ENCODE measurements around the gene ECPAS.

DNA sequence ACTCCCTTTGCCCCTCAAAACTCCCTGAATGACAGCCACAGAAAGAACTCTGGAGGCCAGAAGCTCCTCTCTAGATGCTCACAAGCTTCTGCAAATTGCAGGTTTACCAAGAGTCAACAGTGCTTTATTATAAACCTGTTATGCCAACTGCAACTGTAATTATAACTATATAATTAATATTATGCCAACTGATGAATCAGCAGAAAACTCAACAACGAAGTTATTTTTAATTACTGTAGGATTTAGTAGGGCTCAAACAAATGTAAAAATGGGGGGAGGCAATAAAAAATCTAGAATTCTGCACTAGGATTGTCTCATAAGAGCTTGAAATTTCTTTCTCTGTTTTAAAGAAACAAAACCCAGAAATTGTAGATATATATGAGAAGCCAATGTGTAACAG is 117.2 kb downstream of the ECPAS start:
- TF ChIP-seq, protein P1, sequence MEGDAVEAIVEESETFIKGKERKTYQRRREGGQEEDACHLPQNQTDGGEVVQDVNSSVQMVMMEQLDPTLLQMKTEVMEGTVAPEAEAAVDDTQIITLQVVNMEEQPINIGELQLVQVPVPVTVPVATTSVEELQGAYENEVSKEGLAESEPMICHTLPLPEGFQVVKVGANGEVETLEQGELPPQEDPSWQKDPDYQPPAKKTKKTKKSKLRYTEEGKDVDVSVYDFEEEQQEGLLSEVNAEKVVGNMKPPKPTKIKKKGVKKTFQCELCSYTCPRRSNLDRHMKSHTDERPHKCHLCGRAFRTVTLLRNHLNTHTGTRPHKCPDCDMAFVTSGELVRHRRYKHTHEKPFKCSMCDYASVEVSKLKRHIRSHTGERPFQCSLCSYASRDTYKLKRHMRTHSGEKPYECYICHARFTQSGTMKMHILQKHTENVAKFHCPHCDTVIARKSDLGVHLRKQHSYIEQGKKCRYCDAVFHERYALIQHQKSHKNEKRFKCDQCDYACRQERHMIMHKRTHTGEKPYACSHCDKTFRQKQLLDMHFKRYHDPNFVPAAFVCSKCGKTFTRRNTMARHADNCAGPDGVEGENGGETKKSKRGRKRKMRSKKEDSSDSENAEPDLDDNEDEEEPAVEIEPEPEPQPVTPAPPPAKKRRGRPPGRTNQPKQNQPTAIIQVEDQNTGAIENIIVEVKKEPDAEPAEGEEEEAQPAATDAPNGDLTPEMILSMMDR (IDR thresholded peaks at IDR 0.05; ENCODE audit: poor library complexity): no peak
- TF ChIP-seq EZH2 (IDR thresholded peaks at IDR 0.05; ENCODE audit: borderline replicate concordance): no peak
